ENCODE results near the gene HMGB1. TPM values are rescaled to one million over a fixed set of nuclear protein-coding genes. Genes with fewer than 3 reads are reported as not detected.

The HMGB1 gene
- total RNA-seq, 2 donors from 2014 or later = 277 to 445 TPM

GRCh38 chr13:30479154-30479882, 13.6 kb upstream of the HMGB1 start:
- Histone ChIP-seq H3K36me3 (no peaks in the 10 kb centered on the region), H3K4me3 (no peak overlapping the region), H3K27me3 (no peaks in the 10 kb centered on the region), H3K9ac (ENCODE audit: low read depth in 2 of 2, low read length in 2 of 2) (no peak overlapping the region), H3K9me3 (no peaks in the 10 kb centered on the region), H3K27ac (no peak overlapping the region), H3K4me1 (no peaks in the 10 kb centered on the region)
- no peak for DNase-seq
- TF ChIP-seq CTCF (IDR thresholded peaks at IDR 0.05) = no peak
- intact Hi-C loops (cut with DNase I) = no loop called here

GRCh38 chr13:30477346-30478195, 11.8 kb upstream of the HMGB1 start:
- Histone ChIP-seq H3K36me3 (no peaks in the 10 kb centered on the region), H3K9me3 (no peaks in the 10 kb centered on the region), H3K27me3 (no peaks in the 10 kb centered on the region), H3K27ac (no peak overlapping the region), H3K4me1 (no peaks in the 10 kb centered on the region), H3K9ac (ENCODE audit: low read depth in 2 of 2, low read length in 2 of 2) (no peak overlapping the region), H3K4me3 (no peak overlapping the region)
- intact Hi-C loops (cut with DNase I) = no loop called here
- no peak for DNase-seq
- no peak for TF ChIP-seq CTCF (IDR thresholded peaks at IDR 0.05)

- Histone ChIP-seq H3K4me3 (no peak overlapping the region), H3K9me3 (no peaks in the 10 kb centered on the region), H3K27ac (no peak overlapping the region), H3K27me3 (no peaks in the 10 kb centered on the region), H3K4me1 (no peaks in the 10 kb centered on the region), H3K36me3 (no peaks in the 10 kb centered on the region), H3K9ac (ENCODE audit: low read depth in 2 of 2, low read length in 2 of 2) (no peak overlapping the region)
- no peak for TF ChIP-seq CTCF (IDR thresholded peaks at IDR 0.05)
- DNase-seq = no peak
- intact Hi-C loops (cut with DNase I) = no loop called here
These were observed 7.9 kb upstream of the HMGB1 start for GRCh38 chr13:30473675-30474074.

- DNase-seq = no peak
- TF ChIP-seq CTCF (IDR thresholded peaks at IDR 0.05) = no peak
- Histone ChIP-seq H3K36me3 (no peaks in the 10 kb centered on the region), H3K9me3 (no peaks in the 10 kb centered on the region), H3K4me1 (peaks cover 4% of the 10 kb centered on the region), H3K4me3 (no peak overlapping the region), H3K9ac (ENCODE audit: low read depth in 2 of 2, low read length in 2 of 2) (peak overlapping the region in 1 of 2 donors; percentile 14), H3K27me3 (no peaks in the 10 kb centered on the region), H3K27ac (no peak overlapping the region)
- intact Hi-C loops (cut with DNase I) = loop anchor here (10.0 kb wide), 1 partner anchor 148 kb away; the partner anchor contains the start of gene USPL1
These were observed 1.1 kb upstream of the HMGB1 start for GRCh38 chr13:30466841-30467252.

GRCh38 chr13:30466358-30466714, 600 bp upstream of the HMGB1 start:
- no peak for DNase-seq
- H3K4me3 ChIP-seq = peak overlapping the region; percentile 86
- H3K27ac ChIP-seq = no peak overlapping the region
- intact Hi-C loops (cut with DNase I) = loop anchor here (10.0 kb wide), 1 partner anchor 148 kb away; the partner anchor contains the start of gene USPL1
- H3K36me3 ChIP-seq = peaks cover 3% of the 10 kb centered on the region
- H3K9ac ChIP-seq (ENCODE audit: low read depth in 2 of 2, low read length in 2 of 2) = peak overlapping the region; percentile 4 to 14
- peaks cover 4% of the 10 kb centered on the region for H3K4me1 ChIP-seq
- H3K27me3 ChIP-seq = no peaks in the 10 kb centered on the region
- no peaks in the 10 kb centered on the region for H3K9me3 ChIP-seq
- TF ChIP-seq CTCF (IDR thresholded peaks at IDR 0.05) = no peak

Data from colonic mucosa (tissue), 4 donors.